GM20431 (cell line): ENCODE measurements around the gene FBXO28.
"Not testable (repeated sequence)": the region's sequence is repeated elsewhere in the genome, so short reads cannot be mapped to it uniquely, and the experiment has no call there.

ENCODE experiments used
- in situ Hi-C: fragments of 300-500 bp; cut with MseI, MboI; formaldehyde crosslinking; loops from one replicate; pipeline ENCODE4 v1.15.0; 2020; ENCODE audit warnings: low sequenced_read_pairs; ENCODE audit not compliant: unreplicated experiment

FBXO28 gene

DNA sequence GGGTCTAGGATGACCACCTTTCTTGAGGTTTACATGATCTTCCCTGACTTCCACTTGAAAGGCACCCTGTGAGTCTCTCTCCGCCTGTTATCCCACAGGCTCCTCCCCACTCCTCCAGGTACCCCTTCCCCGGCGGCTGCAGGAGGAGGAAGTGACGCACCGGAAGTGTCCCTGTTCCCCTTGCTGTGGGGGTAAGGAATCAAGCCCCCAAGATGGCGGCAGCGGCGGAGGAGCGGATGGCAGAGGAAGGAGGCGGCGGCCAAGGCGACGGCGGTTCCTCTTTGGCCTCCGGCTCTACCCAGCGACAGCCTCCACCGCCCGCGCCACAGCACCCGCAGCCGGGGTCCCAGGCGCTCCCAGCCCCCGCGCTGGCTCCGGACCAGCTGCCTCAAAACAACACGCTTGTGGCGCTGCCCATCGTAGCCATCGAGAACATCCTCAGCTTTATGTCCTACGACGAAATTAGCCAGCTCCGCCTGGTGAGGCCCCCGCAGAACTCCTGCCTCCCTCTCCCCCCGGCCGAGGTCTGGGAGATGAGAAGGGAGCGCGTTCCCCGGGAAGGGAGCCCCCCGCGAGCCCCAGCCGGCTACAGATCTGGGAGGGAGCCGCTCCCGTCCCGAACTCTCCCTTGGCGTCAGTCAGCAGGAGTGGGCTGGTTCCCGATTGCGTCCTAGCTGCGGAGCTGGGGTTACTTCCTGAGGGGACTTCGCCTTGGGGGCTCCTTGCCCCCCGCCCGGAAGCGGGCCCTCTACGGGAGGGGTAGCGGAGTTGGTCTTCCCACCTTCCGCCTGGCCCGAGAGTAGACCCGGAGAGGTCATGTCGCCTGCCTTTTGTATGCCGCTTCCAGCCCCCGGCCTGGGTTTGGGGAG lies at the start of gene FBXO28:
Gene FBXO28 (plus strand): TSS at position 194 of the 869 bp plus-strand sequence. CDS start 19 bp downstream, at position 213.
- in situ Hi-C loops, result no loop called here

DNA sequence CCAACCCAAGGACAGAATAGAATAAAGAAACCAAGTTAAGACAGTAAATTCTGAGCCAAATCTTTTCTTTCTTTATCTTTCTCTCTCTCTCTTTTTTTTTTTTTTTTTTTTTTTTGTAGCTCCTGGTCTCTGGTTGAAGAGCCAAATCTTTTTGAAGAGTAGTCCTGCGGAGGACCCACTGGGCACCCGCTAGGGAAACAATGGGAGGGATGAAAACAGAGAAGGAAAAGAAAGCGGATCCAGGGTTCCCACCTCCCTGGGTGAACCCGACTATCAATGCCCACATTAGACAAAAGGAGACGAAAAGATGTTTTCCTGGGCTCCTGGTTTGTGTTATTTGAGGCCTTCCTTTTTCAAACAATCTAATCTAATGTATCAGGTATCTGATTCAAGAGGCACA lies 49.8 kb upstream of the FBXO28 start:
- in situ Hi-C loops, result no loop called here

DNA sequence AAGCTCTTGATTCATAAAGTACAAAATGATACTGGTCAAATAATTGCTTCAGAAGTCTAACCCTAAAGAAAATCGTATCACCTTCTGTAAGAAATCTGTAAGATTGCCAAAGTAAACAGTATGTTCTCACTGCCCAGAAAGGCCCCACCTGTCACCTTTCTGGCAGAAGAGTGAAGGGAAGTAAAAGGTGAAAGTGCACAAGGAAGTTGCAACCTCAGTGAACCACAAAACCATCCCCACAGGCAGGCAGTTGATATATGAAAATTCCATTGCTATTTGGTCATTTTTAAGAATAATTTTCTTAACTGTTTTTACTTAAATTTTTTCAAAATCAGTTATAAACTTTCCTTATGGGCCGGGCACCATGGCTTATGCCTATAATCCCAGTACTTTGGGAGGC lies 48.5 kb upstream of the FBXO28 start:
- in situ Hi-C loops, result no loop called here

DNA sequence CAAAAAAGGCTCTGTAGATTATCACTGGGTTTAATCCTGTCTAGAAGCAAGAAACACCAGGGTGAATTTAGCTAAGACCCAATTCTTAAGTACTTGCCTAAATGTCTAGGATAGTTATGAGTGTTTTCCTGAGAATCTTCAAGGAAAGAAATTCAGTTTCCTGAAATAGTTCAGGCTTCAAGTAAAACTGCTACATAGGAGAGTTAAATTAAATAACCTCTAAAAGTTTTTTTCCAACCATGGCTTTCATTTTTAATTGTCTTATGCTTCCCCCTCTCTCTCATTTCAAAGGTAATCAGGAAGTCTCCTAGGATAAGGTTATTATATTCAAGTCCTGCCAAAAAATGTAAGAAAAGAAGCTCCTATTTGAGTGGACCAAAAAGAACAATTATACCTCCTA lies 46.7 kb upstream of the FBXO28 start:
- in situ Hi-C loops, result no loop called here

DNA sequence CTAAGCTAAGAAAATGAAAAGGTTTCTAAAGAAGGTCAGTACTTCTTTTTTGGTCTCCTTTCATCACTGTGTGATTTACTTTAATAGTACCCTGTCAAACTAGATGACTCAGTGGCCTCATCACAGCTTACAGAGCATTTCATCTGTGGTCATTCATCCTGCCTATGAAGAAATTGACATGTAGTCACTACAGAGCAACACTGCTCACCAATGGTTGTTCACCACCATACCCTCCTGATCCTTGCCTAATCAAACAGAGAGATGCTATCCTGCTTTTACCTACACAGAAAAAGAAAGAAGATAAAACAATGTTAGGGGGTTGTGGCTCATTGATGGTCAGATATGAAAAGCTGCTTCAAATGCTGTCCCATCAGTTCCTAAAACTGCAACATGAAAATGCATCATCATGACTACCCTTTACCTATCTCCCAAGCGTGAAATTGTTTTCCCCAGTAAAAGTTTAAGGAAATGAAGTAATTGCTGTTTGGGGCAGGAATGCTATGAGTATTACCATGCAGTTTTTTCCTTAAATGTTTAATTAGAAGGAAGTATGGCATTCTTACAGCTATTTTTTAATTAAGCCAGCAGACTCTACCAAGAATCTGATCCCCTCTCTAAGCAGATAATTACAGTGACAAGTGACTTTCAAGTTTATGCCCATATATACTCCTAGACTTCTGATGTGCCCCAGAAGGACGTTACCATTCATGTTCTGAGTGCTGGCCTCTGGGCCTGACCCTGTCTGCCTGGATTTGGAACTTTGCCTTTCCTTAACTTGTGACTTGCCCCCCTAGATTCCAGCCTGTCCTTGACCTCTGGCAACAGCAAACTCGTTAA lies 46.1 kb upstream of the FBXO28 start:
- in situ Hi-C loops, result no loop called here

DNA sequence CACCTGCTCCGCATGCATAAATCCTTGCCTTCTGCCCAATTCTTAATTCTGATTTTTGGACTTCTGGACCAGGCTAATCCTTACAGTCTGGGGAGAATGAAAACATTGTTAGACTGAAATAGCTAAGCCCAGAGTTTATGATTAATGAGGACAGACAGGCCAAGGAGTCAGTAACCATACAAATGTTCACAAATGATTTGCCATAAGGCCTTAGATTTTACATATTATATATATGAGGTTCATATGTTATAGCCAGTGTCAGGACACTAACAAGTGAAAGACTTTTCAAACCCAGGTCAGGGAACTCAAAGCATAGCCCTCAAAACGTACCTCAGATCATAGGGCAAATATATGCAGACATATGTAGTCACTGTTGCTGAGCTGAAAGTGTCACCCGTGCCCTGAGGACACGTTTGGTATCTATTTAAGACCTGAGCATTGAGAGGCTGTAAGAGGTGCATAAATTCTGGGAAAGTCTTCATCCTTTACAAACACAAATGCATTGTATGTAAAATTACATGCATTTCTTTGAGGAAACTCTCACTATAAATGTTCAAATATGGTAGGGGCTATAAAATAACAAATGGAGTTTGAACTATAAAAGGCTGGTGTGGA lies 45.3 kb upstream of the FBXO28 start:
- in situ Hi-C loops, result no loop called here

DNA sequence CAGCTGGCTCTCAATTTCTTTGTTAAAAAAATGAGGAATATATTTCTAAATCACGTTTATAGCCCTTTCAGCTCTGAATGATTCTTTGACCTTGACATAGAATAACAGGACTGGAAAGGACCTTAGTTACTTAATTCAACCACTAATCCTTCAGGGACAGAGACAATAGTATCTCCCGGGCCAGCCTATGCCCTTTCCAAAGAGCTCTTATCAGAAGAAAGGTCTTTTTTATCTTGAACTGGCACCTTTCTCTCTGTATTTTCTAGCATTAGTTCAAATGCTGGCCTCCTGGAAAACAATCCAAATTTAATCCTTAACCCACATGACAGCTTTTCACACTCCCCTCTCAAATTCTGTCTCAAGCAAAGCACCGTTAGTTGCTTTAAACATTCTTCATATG lies 44.8 kb upstream of the FBXO28 start:
- in situ Hi-C loops, result no loop called here

- in situ Hi-C loops, result no loop called here
Measured at GRCh38 chr1:224070521-224070920, 43.4 kb upstream of the FBXO28 start.

GRCh38 chr1:224076407-224076806 lies 37.5 kb upstream of the FBXO28 start:
- in situ Hi-C loops, result no loop called here

DNA sequence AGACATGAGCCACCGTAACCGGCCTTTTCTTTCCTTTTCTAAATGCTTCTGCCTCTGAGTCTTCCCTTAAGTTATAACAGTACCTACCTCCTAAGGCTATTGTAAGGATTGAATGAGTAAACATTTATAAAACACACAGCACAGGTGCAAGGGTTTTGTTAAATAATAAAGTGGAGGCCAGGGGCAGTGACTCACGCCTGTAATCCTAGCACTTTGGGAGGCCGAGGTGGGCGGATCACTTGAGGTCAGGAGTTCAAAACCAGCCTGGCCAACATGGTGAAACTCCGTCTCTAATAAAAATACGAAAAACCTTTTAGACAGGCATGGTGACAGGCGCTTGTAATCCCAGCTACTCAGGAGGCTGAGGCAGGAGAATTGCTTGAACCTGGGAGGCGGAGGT lies 34.3 kb upstream of the FBXO28 start:
- in situ Hi-C loops, result not testable (repeated sequence)

- in situ Hi-C loops, result no loop called here
Measured at GRCh38 chr1:224080115-224080774, 33.7 kb upstream of the FBXO28 start.

DNA sequence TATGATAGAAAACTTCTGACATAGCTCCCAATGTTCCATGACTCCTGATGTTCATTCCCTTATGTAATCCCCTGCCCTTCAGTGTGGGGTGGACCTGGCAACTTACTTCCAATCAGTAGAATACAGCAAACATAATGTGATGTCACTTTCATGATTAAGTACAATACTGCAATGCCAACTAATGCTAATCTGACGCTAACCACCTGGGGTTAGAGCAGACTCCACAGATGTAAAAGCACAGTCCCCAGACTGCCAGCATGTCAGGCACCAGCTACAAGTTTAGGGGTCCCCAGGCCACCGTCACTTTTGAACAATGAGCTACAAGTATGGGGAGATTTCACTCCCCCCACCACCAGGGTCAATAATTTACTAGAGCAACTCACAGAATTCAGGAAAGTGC lies 32.3 kb upstream of the FBXO28 start:
- in situ Hi-C loops, result no loop called here

DNA sequence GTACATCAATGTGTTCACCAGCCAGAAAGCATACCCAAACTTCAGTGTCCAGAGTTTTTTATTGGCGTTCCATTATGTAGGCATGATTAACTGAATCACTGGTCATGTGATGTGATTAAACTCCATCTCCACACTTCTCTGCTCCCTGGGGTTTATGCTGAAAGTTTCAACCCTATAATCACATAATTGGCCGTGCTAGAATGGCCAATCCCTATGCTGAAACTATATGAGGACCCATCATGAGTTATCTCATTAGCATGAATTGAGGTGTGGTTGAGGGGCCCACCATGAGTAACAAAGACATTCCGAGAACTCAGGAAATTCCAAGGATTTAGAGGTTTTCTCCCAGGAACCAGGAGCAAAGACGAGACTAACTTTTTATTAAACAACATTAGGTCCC lies 31.8 kb upstream of the FBXO28 start:
- in situ Hi-C loops, result no loop called here

DNA sequence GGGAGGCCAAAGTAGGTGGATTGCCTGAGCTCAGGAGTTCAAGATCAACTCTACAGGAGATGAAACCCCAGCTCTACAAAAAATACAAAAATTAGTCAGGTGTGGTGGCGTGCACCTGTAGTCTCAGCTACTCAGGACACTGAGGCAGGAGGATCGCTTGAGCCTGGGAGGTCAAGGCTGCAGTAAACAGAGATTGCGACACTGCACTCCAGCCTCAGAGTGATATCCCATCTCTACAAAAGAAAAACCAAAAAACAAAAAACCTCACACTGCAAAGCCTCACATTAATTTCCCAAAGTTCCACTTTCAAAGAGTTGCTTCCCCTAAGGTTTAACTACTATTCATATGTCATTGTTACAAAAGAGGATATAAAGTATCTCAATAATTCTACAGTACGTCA lies 29.0 kb upstream of the FBXO28 start:
- in situ Hi-C loops, result no loop called here

DNA sequence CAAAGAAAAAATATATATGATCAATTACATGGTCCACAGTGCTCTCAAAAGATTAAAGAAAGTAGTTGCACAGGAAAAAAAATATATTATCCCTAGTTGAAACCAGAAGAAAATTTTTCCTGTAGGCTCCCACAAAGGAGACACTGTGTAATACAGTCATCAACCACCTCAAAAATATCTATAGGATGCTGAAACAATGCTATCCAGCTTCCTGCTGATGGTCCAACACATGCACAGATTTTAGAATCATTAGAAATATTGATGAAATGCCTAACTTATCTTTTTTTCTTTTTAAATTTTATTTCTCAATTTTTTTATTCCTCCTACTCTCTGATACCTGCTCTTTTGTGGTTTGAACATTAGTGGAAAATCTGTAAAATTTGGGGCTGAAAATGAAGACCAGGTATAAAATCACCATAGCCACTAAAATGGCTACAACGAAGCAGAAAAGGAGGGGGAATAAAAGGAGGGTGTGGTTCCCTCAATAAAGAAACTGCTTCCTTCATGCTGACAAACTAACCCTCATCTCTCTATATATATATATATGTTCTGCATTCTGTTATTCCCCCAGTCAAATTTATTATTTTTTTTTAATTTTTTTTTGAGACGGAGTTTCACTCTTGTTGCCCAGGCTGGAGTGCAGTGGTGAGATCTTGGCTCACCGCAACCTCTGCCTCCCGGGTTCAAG lies 28.3 kb upstream of the FBXO28 start:
- in situ Hi-C loops, result no loop called here

DNA sequence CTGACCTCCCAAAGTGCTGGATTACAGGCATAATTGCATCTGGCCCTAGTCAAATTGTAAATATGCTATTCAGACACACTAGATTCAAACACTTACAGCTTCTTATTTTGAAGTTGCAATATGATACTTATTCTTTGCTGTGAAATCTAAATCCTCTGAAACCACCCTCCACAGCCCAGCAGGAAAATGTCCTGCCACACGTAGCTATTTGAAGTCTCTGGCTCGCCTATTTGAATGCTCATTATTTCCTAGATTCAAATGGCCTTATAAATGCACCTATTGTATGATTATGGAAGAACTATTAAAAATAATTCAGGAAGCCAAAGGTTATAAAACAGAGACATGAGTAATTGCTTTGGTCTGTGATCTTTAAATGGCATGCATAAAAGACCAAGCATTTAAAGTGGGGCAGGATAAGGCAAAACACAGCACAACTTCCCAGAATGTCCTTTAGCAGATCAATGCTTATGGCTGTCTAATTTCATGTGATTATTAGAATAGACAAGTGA lies 26.6 kb upstream of the FBXO28 start:
- in situ Hi-C loops, result no loop called here

DNA sequence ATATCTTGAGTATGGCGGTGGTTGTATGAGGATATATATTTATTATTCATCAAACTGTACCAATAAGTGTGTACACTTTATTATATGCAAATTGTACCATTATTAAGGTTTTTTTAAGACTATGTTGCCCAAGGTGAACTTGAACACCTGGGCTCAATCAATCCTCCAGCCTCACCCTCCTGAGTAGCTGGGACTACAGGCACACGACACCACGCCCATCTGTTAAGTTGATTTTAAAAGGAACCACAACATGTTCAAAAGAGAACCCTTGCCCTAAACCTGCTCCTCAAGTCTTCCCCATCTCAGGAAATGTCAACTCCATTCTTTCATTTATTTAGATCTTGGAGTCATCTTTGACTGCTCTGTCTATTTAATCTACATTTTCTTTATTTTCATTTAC lies 24.3 kb upstream of the FBXO28 start:
- in situ Hi-C loops, result no loop called here

DNA sequence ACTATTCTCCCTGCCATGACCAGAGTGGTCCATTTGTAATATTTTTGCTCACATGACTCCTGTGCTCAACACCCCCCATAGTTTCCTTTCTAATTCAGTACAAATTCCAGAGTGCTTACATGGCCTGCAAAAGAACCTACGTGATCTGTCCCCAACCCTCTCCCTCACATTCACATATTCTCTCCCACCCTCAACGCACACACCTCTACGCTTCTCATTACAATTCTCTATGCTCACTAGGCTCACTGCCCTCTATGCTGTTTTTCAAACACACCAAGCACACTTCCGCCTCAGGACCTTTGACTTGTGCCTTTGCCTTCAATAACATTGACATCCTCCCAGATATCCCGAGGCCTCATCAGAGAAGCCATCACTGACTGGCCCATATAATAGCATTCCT lies 23.8 kb upstream of the FBXO28 start:
- in situ Hi-C loops, result no loop called here

DNA sequence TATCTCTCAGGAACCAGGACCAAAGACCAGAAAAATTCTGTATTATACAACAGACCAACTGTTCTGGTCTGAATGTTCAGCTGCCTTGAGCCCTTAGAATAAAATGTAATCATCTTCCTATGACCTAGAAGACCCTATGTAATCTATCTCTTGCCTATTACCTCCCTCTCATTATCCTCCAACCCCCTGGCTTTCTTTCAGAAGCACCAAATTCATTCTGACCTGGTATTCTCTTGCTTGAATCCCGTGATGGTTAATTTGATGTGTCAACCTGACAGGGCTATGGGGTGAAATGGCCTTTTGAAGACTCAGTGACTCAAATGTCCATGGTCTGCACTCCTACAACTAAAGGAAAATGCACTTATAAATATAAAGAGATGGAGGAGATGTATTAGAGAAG lies 21.8 kb upstream of the FBXO28 start:
- in situ Hi-C loops, result no loop called here

DNA sequence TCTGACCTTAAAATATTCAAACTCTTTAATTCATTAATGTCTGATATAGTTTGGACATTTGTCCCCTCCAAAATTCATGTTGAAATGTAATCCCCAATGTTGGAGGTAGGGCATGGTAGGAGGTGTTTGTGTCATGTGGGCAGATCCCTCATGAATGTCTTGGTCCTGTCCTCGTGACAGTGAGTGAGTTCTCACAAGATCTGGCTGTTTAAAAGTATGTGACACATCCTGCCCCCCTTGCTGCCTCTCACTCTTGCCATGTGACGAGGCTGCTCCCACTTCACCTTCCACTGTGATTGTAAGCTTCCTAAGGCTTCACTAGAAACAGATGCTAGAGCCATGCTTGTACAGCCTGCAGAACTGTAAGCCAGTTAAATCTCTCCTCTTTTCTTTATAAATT lies 21.3 kb upstream of the FBXO28 start:
- in situ Hi-C loops, result no loop called here
